ENCODE data around the gene CDH8. TPM values are rescaled to one million over a fixed set of nuclear protein-coding genes. Genes with fewer than 3 reads are reported as not detected.

Gene CDH8
- total RNA-seq, 2 experiments from 2014 or later: not detected

DNA sequence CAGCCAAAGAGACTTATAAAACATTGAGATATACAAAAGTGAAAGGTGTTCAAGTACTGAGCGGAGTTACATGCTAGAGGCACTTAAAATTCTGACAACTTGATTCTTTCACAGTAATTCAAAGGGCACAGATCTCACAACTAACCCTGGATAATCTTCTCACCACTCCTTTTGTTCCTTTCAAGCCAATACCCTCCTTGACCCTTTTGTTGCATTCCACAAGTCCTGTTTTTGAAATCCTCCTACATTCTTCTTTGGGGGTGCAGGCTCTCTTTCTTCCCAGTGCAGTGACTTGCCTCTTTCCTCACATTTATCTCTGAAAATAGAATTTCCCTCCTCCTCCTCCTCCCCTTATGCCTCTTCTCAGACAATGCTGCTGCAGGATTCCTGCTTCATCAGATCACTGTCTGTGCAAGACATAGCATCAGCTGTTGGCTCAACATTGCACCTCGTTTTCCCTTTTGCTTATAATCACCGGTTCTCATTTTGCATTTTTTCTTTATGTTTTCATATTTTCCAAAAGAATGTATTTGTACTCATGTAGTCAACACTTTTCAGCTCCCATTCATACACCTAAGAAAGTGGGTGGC lies 199.3 kb downstream of the CDH8 start:
- Histone ChIP-seq H3K9me2 (ENCODE audit: insufficient read depth, low read length) (no peaks in the 10 kb centered on the region), H4K20me1 (ENCODE audit: insufficient read depth, low read length) (no peaks in the 10 kb centered on the region), H3K9me3 (ENCODE audit: low read length) (no peaks in the 10 kb centered on the region), H3K4me1 (ENCODE audit: insufficient read depth, low read length, poor library complexity, severe bottlenecking) (no peaks in the 10 kb centered on the region), H3K27ac (ENCODE audit: low read depth, low read length, poor library complexity, severe bottlenecking) (no peak overlapping the region), H3K4me2 (ENCODE audit: low read length) (no peak overlapping the region), H2AFZ (ENCODE audit: low read length) (no peak overlapping the region), H3K4me3 (ENCODE audit: low read depth, low read length, poor library complexity, severe bottlenecking) (no peak overlapping the region), H3K79me2 (ENCODE audit: insufficient read depth, low read depth, low read length) (no peaks in the 10 kb centered on the region), H3K36me3 (ENCODE audit: insufficient read depth, low read length) (no peaks in the 10 kb centered on the region)
- no TSS peak for BruUV-seq (replicated peaks)
- TF ChIP-seq, protein P1, sequence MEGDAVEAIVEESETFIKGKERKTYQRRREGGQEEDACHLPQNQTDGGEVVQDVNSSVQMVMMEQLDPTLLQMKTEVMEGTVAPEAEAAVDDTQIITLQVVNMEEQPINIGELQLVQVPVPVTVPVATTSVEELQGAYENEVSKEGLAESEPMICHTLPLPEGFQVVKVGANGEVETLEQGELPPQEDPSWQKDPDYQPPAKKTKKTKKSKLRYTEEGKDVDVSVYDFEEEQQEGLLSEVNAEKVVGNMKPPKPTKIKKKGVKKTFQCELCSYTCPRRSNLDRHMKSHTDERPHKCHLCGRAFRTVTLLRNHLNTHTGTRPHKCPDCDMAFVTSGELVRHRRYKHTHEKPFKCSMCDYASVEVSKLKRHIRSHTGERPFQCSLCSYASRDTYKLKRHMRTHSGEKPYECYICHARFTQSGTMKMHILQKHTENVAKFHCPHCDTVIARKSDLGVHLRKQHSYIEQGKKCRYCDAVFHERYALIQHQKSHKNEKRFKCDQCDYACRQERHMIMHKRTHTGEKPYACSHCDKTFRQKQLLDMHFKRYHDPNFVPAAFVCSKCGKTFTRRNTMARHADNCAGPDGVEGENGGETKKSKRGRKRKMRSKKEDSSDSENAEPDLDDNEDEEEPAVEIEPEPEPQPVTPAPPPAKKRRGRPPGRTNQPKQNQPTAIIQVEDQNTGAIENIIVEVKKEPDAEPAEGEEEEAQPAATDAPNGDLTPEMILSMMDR (conservative IDR thresholded peaks at IDR 0.05; ENCODE audit: low read length): no peak
- no peak for TF ChIP-seq EZH2phosphoT487 (IDR thresholded peaks at IDR 0.05; ENCODE audit: borderline replicate concordance, low read depth, low read length)
- POLR2A ChIA-PET: interaction anchor here (0.7 kb wide), 1 partner anchor 70 kb away, joined by 3 read pairs; no protein-coding TSS in a partner anchor
- intact Hi-C loops (cut with micrococcal nuclease; ENCODE audit: unreplicated experiment): no loop called here
- DNase-seq (ENCODE audit: low spot score): no peak
- CTCF ChIA-PET (ENCODE audit: unreplicated experiment): no interaction called here

DNA sequence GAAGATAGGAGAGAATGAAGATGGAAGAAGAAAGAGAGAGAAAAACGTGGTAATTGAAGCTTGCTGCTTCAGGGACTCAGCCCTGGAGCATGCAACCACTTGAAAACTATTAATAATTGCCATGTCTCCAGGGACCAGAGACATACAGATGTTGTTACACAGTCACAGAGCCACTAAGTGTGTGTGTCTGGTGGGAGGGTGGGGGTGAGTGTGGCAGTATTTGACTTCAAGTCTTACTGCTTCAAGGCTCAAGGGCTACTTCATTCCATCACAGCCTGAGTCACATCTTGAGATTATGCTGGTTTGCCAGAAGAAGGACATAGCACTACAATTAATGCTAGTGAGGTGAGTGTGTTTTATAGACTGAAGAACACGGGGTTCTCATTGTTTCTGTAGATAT lies 202.2 kb downstream of the CDH8 start:
- Histone ChIP-seq H3K79me2 (ENCODE audit: insufficient read depth, low read depth, low read length) (no peaks in the 10 kb centered on the region), H3K4me3 (ENCODE audit: low read depth, low read length, poor library complexity, severe bottlenecking) (no peak overlapping the region), H3K4me1 (ENCODE audit: insufficient read depth, low read length, poor library complexity, severe bottlenecking) (no peaks in the 10 kb centered on the region), H4K20me1 (ENCODE audit: insufficient read depth, low read length) (no peaks in the 10 kb centered on the region), H3K9me3 (ENCODE audit: low read length) (no peaks in the 10 kb centered on the region), H3K36me3 (ENCODE audit: insufficient read depth, low read length) (no peaks in the 10 kb centered on the region), H3K9me2 (ENCODE audit: insufficient read depth, low read length) (no peaks in the 10 kb centered on the region), H3K27ac (ENCODE audit: low read depth, low read length, poor library complexity, severe bottlenecking) (no peak overlapping the region), H3K4me2 (ENCODE audit: low read length) (no peak overlapping the region), H2AFZ (ENCODE audit: low read length) (no peak overlapping the region)
- intact Hi-C loops (cut with micrococcal nuclease; ENCODE audit: unreplicated experiment): no loop called here
- no TSS peak for BruUV-seq (replicated peaks)
- TF ChIP-seq, protein P1 (conservative IDR thresholded peaks at IDR 0.05; ENCODE audit: low read length): no peak
- TF ChIP-seq EZH2phosphoT487 (IDR thresholded peaks at IDR 0.05; ENCODE audit: borderline replicate concordance, low read depth, low read length): no peak
- DNase-seq (ENCODE audit: low spot score): no peak
- ChIA-PET POLR2A (no interaction called here), CTCF (ENCODE audit: unreplicated experiment) (no interaction called here)

DNA sequence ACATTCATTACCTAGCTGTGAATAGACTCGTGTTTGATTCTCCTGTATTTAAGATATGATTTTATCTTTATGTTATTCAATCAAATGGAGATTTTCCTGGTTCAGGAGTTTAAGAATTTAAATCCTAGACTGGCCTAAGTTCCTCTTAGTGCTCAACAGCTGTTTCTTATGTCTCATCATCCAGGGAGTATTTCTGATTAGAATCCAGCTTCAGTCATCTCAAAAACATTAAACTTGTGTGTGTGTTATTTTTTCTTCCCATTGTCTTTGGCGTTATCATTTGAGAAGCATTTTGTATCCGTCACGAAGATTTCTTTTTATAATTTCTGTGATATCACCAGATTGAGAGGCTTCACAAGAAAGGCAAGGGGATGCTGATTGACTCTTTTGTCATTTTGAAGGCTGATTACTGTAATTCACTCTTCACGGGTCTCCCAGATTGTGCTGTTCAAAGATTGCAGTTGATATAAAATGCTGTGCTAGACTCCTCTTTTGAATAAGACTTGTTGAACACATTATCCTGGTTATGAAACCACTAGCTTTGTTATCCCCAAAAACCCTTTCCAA lies 204.8 kb downstream of the CDH8 start:
- Histone ChIP-seq H3K79me2 (ENCODE audit: insufficient read depth, low read depth, low read length) (no peaks in the 10 kb centered on the region), H3K4me1 (ENCODE audit: insufficient read depth, low read length, poor library complexity, severe bottlenecking) (no peaks in the 10 kb centered on the region), H4K20me1 (ENCODE audit: insufficient read depth, low read length) (no peaks in the 10 kb centered on the region), H2AFZ (ENCODE audit: low read length) (no peak overlapping the region), H3K27ac (ENCODE audit: low read depth, low read length, poor library complexity, severe bottlenecking) (no peak overlapping the region), H3K4me2 (ENCODE audit: low read length) (no peak overlapping the region), H3K9me2 (ENCODE audit: insufficient read depth, low read length) (no peaks in the 10 kb centered on the region), H3K4me3 (ENCODE audit: low read depth, low read length, poor library complexity, severe bottlenecking) (no peak overlapping the region), H3K9me3 (ENCODE audit: low read length) (no peaks in the 10 kb centered on the region), H3K36me3 (ENCODE audit: insufficient read depth, low read length) (no peaks in the 10 kb centered on the region)
- ChIA-PET CTCF (ENCODE audit: unreplicated experiment) (no interaction called here), POLR2A (interaction anchor here (0.8 kb wide), 1 partner anchor 12 kb away, joined by 3 read pairs; no protein-coding TSS in a partner anchor)
- TF ChIP-seq, protein P1 (conservative IDR thresholded peaks at IDR 0.05; ENCODE audit: low read length): no peak
- no peak for TF ChIP-seq EZH2phosphoT487 (IDR thresholded peaks at IDR 0.05; ENCODE audit: borderline replicate concordance, low read depth, low read length)
- intact Hi-C loops (cut with micrococcal nuclease; ENCODE audit: unreplicated experiment): no loop called here
- BruUV-seq (replicated peaks): no TSS peak
- no peak for DNase-seq (ENCODE audit: low spot score)
